H1 (cell line): ENCODE data around the gene CEND1. TPM values are rescaled to one million over a fixed set of nuclear protein-coding genes. Genes with fewer than 3 reads are reported as not detected.

Experiments
- CTCF ChIA-PET: fragments of 300-600 bp; sonication (Branson Sonifier 250); formaldehyde crosslinking; loops from one replicate; lab custom pipeline; 2021; ENCODE audit not compliant: partially characterized antibody; lab: Charles Lee
- POLR2A ChIA-PET: fragments of 300-600 bp; sonication (Branson Sonifier 250); formaldehyde crosslinking; loops from one replicate; lab custom pipeline; 2021; ENCODE audit warnings: inconsistent platforms; ENCODE audit not compliant: partially characterized antibody; lab: Charles Lee
- DNase-seq, 2 experiments: peaks; one replicate each; pipeline versions ENCODE4 v3.0.0 to v3.0.0-alpha.2; 2010 to 2022; ENCODE audit warnings: low spot score in 2 of 2, low read depth in 1 of 2, mixed read lengths in 1 of 2
- FAIRE-seq: peaks from 2 replicates; lab custom pipeline; 2011; peaks lifted over from hg19 to GRCh38; lab: Jason Lieb, UNC
- H2AFZ ChIP-seq: 2 replicates; pipeline ENCODE4 v1.8.1; 2012; ENCODE audit warnings: low read length, inconsistent platforms
- H2AK5ac ChIP-seq: 2 replicates; pipeline ENCODE4 v1.6.1; 2013; ENCODE audit warnings: low read depth, low read length
- H2BK120ac ChIP-seq: replicated peaks from 2 replicates; pipeline ENCODE3; 2013; ENCODE audit warnings: low read depth, low read length, inconsistent platforms
- H2BK12ac ChIP-seq: 2 replicates; pipeline ENCODE4 v1.6.1; 2013; ENCODE audit warnings: low read depth, low read length
- H2BK15ac ChIP-seq: 2 replicates; pipeline ENCODE4 v1.6.1; 2013; ENCODE audit warnings: low read length
- H2BK20ac ChIP-seq: 2 replicates; pipeline ENCODE4 v1.6.1; 2013; ENCODE audit warnings: low read length
- H2BK5ac ChIP-seq: 2 replicates; pipeline ENCODE4 v1.6.1; 2013; ENCODE audit warnings: low read depth, low read length
- H3K14ac ChIP-seq: 2 replicates; pipeline ENCODE4 v1.6.1; 2013; ENCODE audit warnings: inconsistent platforms; ENCODE audit not compliant: insufficient read length
- H3K18ac ChIP-seq: 2 replicates; pipeline ENCODE4 v1.6.1; 2013; ENCODE audit warnings: low read length; ENCODE audit errors: extremely low read depth
- H3K23ac ChIP-seq: 2 replicates; pipeline ENCODE4 v1.6.1; 2013; ENCODE audit warnings: inconsistent platforms; ENCODE audit not compliant: insufficient read length
- H3K23me2 ChIP-seq: 2 replicates; pipeline ENCODE4 v1.6.1; 2013; ENCODE audit warnings: low read depth, low read length
- H3K27ac ChIP-seq: 2 replicates; pipeline ENCODE4 v1.6.1; 2011; ENCODE audit warnings: low read depth, low read length, inconsistent platforms
- H3K27me3 ChIP-seq, 4 experiments: replicated peaks in 1 of 4; 1 replicate in 1 of 4; 2 replicates in 3 of 4; pipeline versions ENCODE4 v1.6.1 to v1.8.1; 2011 to 2013; ENCODE audit warnings: low read length in 3 of 4, mild to moderate bottlenecking in 3 of 4, inconsistent platforms in 2 of 4, mixed read lengths in 2 of 4, moderate library complexity in 1 of 4; ENCODE audit not compliant: control insufficient read depth in 3 of 4, insufficient read depth in 3 of 4; ENCODE audit errors: extremely low read depth in 1 of 4
- H3K36me3 ChIP-seq, 4 experiments: 2 replicates each; pipeline versions ENCODE4 v1.6.1 to v1.8.1; 2011 to 2013; ENCODE audit warnings: mild to moderate bottlenecking in 4 of 4, low read length in 3 of 4, moderate library complexity in 2 of 4, control low read depth in 1 of 4, inconsistent platforms in 1 of 4; ENCODE audit not compliant: insufficient read depth in 4 of 4, control insufficient read depth in 2 of 4
- H3K4ac ChIP-seq: replicated peaks from 2 replicates; pipeline ENCODE3; 2013; ENCODE audit warnings: low read length, low read depth, mixed read lengths, inconsistent platforms; ENCODE audit not compliant: insufficient read length
- H3K4me1 ChIP-seq, 4 experiments: replicated peaks in 1 of 4; 1 replicate in 1 of 4; 2 replicates in 3 of 4; pipeline versions ENCODE4 v1.6.1 to v1.8.1; 2011 to 2013; ENCODE audit warnings: low read length in 3 of 4, inconsistent platforms in 2 of 4, mixed read lengths in 1 of 4; ENCODE audit not compliant: insufficient read depth in 4 of 4, control insufficient read depth in 3 of 4
- H3K4me2 ChIP-seq, 2 experiments: 2 replicates each; pipeline versions ENCODE4 v1.6.1 to v1.8.1; 2011 to 2013; ENCODE audit warnings: low read depth in 2 of 2, low read length in 2 of 2, control low read depth in 1 of 2, inconsistent platforms in 1 of 2, mild to moderate bottlenecking in 1 of 2; ENCODE audit not compliant: insufficient read depth in 1 of 2
- H3K4me3 ChIP-seq, 4 experiments: fragments of 200-600, 300-600 bp in 1 of 4; sonication (generic), shearing (Covaris generic), sonication (Bioruptor Twin) in 1 of 4; 2 replicates each; pipeline versions ENCODE4 v1.5.1 to v1.8.1; 2011 to 2016; ENCODE audit warnings: low read length in 4 of 4, low read depth in 3 of 4, control low read depth in 2 of 4, inconsistent platforms in 2 of 4, mild to moderate bottlenecking in 2 of 4, mixed read lengths in 1 of 4, moderate library complexity in 1 of 4; ENCODE audit not compliant: insufficient read depth in 2 of 4; ENCODE audit errors: extremely low read depth in 1 of 4
- H3K56ac ChIP-seq: replicated peaks from 2 replicates; pipeline ENCODE3; 2013; ENCODE audit warnings: low read depth, mild to moderate bottlenecking, mixed read lengths, low read length, inconsistent platforms; ENCODE audit not compliant: insufficient read length
- H3K79me1 ChIP-seq: 2 replicates; pipeline ENCODE4 v1.6.1; 2013; ENCODE audit warnings: low read depth, low read length, control low read depth
- H3K79me2 ChIP-seq, 2 experiments: 2 replicates each; pipeline versions ENCODE4 v1.6.1 to v1.8.1; 2012 to 2013; ENCODE audit warnings: low read length in 2 of 2, mild to moderate bottlenecking in 2 of 2, inconsistent platforms in 1 of 2; ENCODE audit not compliant: insufficient read depth in 2 of 2, control insufficient read depth in 1 of 2
- H3K9ac ChIP-seq, 4 experiments: replicated peaks in 1 of 4; 1 replicate in 1 of 4; 2 replicates in 3 of 4; pipeline versions ENCODE4 v1.6.1 to v1.8.1; 2011 to 2013; ENCODE audit warnings: low read depth in 3 of 4, low read length in 3 of 4, control low read depth in 2 of 4, mild to moderate bottlenecking in 2 of 4, moderate library complexity in 2 of 4, inconsistent platforms in 1 of 4; ENCODE audit errors: extremely low read depth in 1 of 4
- H3K9me3 ChIP-seq, 2 experiments: 2 replicates each; pipeline versions ENCODE4 v1.6.1 to v1.8.1; 2012 to 2013; ENCODE audit warnings: mild to moderate bottlenecking in 2 of 2, moderate library complexity in 2 of 2, control low read depth in 1 of 2, inconsistent platforms in 1 of 2, low read depth in 1 of 2, low read length in 1 of 2, mixed read lengths in 1 of 2; ENCODE audit not compliant: insufficient read depth in 2 of 2
- H4K20me1 ChIP-seq, 2 experiments: replicated peaks in 1 of 2; 2 replicates each; pipeline versions ENCODE3 to v1.8.1; 2011 to 2013; ENCODE audit warnings: inconsistent platforms in 2 of 2, low read length in 2 of 2, mild to moderate bottlenecking in 1 of 2; ENCODE audit not compliant: insufficient read depth in 2 of 2, control insufficient read depth in 1 of 2
- H4K5ac ChIP-seq: 2 replicates; pipeline ENCODE4 v1.6.1; 2013; ENCODE audit warnings: low read length, low read depth, mixed read lengths, inconsistent platforms; ENCODE audit not compliant: insufficient read length
- H4K8ac ChIP-seq: 2 replicates; pipeline ENCODE4 v1.8.0; 2013; ENCODE audit warnings: mild to moderate bottlenecking, moderate library complexity, low read length, inconsistent platforms; ENCODE audit not compliant: insufficient read depth; ENCODE audit errors: extremely low read depth
- H4K91ac ChIP-seq: replicated peaks from 2 replicates; pipeline ENCODE3; 2013; ENCODE audit warnings: low read length, mixed read lengths, inconsistent platforms; ENCODE audit not compliant: insufficient read length
- CBX8 ChIP-seq: fragments of 300-800, 300-1000 bp; sonication (generic); IDR thresholded peaks from 2 replicates; pipeline ENCODE4 v1.7.1; 2016; ENCODE audit warnings: low read depth, low read length, borderline replicate concordance
- CEBPB ChIP-seq: IDR thresholded peaks from 2 replicates; pipeline ENCODE4 v1.6.1; 2012; ENCODE audit warnings: low read depth, low read length
- CTBP2 ChIP-seq: IDR thresholded peaks from 2 replicates; pipeline ENCODE4 v1.7.0; 2011; ENCODE audit warnings: borderline replicate concordance, mild to moderate bottlenecking, moderate library complexity, mixed read lengths, low read length; ENCODE audit not compliant: insufficient read depth, insufficient read length
- MAFK ChIP-seq: IDR thresholded peaks from 2 replicates; pipeline ENCODE4 v1.6.1; 2012; ENCODE audit warnings: low read depth, mild to moderate bottlenecking, improper control_type of control experiment, low read length
- NRF1 ChIP-seq: IDR thresholded peaks from 2 replicates; pipeline ENCODE4 v1.6.1; 2011; ENCODE audit warnings: mild to moderate bottlenecking, low read depth, low read length, improper control_type of control experiment
- PHF8 ChIP-seq: fragments of 200-600 bp; sonication (generic); conservative IDR thresholded peaks from 2 replicates; pipeline ENCODE4 v1.7.1; 2012; ENCODE audit warnings: low read depth, mild to moderate bottlenecking, inconsistent platforms, low read length, moderate library complexity
- POU5F1 ChIP-seq: IDR thresholded peaks from 2 replicates; pipeline ENCODE4 v1.6.1; 2011; ENCODE audit warnings: low read depth, mild to moderate bottlenecking, low read length, moderate library complexity
- RBBP5 ChIP-seq: IDR thresholded peaks from 2 replicates; pipeline ENCODE4 v1.7.1; 2012; ENCODE audit warnings: low read depth, mild to moderate bottlenecking, inconsistent platforms, low read length, moderate library complexity, borderline replicate concordance
- RXRA ChIP-seq: IDR thresholded peaks from 2 replicates; pipeline ENCODE4 v1.6.1; 2011; ENCODE audit warnings: low read depth, mild to moderate bottlenecking, low read length, moderate library complexity; ENCODE audit not compliant: insufficient read depth
- SIX5 ChIP-seq: IDR thresholded peaks from 2 replicates; pipeline ENCODE4 v1.6.1; 2011; ENCODE audit warnings: mild to moderate bottlenecking, low read depth, low read length
- SRF ChIP-seq: IDR thresholded peaks from 2 replicates; pipeline ENCODE4 v1.6.1; 2011; ENCODE audit warnings: mild to moderate bottlenecking, low read depth, low read length, moderate library complexity
- YY1 ChIP-seq: IDR thresholded peaks from 2 replicates; pipeline ENCODE4 v1.6.1; 2011; ENCODE audit warnings: low read depth, mild to moderate bottlenecking, low read length
- WGBS, 2 experiments: shearing (Covaris generic) in 1 of 2; methylation state at CpG; one replicate each; pipeline versions ENCODE4 v1.1.6 to v1.1.7; 2013 to 2015; ENCODE audit warnings: low lambda C conversion rate in 2 of 2, mixed read lengths in 2 of 2, inconsistent platforms in 1 of 2, low coverage in 1 of 2, missing lambda C conversion rate in 1 of 2; ENCODE audit not compliant: insufficient replicate concordance in 2 of 2, insufficient coverage in 1 of 2, insufficient read length in 1 of 2; ENCODE audit errors: extremely low coverage in 1 of 2, missing lambda C conversion rate in 1 of 2; 5-methylcytosine and 5-hydroxymethylcytosine counted together
- polyA plus RNA-seq, 7 experiments: library from polyadenylated mRNA; depleted of rRNA in 3 of 7; stranded (reverse) in 5 of 7; unstranded in 2 of 7; fragments of >200 nt in 5 of 7; fragments of 200-250 nt in 2 of 7; gene quantifications; 1 replicate in 5 of 7; 2 replicates in 1 of 7; 4 replicates in 1 of 7; pipeline versions ENCODE4 v1.2.1 to v1.2.3, GENCODE V29; 2011 to 2013; ENCODE audit warnings: missing spikeins in 2 of 7, mixed read lengths in 2 of 7
- total RNA-seq: library from RNA; stranded (reverse); fragmentation: NEBNext Ultra II Directional; extraction: Animal tissue kit (Norgen Biotek cat#: 25700); gene quantifications from 2 replicates; pipeline ENCODE4 v1.2.1, GENCODE V29; 2021

The CEND1 gene
- total and polyA plus RNA-seq, 2 of the 8 experiments (the other 6 are each of a cell fraction or from before 2014, with no cell fraction given): 0.82 to 5.0 TPM

DNA sequence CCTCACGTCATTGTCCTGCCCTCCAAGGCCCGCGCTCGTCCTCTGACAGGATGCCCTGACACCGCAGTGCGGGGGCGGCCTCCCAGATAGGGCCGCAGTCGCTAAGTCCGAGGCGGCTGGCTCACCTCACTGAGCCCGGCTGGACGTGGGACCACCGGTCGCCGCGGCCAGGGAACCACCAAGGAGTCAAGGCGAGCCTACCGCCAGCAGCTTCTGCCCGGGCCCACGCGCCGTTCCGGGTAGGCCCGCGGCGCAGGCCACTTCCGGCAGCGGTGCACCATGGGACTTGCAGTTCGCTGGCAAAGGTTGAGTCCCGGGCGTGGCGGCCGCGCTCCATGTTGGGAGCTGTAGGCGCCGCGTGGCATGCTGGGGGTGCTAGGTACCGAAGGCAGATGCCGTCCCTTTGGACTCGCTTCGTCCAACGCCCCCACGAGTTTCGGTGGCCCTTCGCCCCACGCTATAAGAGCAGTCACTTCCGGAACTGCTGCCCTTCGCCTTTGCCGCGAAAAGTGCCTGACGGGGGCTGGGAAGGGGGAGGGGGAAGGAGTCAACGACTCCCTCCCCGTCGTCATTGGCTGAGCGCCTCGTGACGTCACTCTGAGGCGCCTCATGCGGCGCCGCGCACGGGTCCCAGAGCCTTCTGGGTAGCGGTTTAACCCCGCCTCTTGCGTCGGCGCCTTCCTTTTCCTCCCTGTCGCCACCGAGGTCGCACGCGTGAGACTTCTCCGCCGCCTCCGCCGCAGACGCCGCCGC, 19.6 kb upstream of the CEND1 start, which contains the start of gene RPLP2:
RPLP2 (plus strand) TSS at position 681 of the 753 bp plus-strand sequence. CDS start 268 bp downstream, outside the sequence.
- H3K79me1 ChIP-seq: no peaks in the 10 kb centered on the region
- no peak for TF ChIP-seq MAFK
- TF ChIP-seq NRF1: no peak
- no peak for TF ChIP-seq POU5F1
- no peak for TF ChIP-seq RXRA
- TF ChIP-seq SIX5: peak; percentile 66
- peak; percentile 83 for TF ChIP-seq SRF
- TF ChIP-seq CBX8: no peak
- peak; percentile 91 for TF ChIP-seq RBBP5
- TF ChIP-seq YY1: peak; percentile 83
- TF ChIP-seq CEBPB: no peak
- TF ChIP-seq PHF8: peak; percentile 82
- no peak for TF ChIP-seq CTBP2

More for the DNA sequence above, 19.6 kb upstream of the CEND1 start, which contains the start of gene RPLP2:
- peak within 1 kb of the TSS; percentile 66 to 100 (median 90) for H3K4me3 ChIP-seq
- peaks cover 11% of the 10 kb centered on the region; the same call in 1 of the 2 replicates for H3K23me2 ChIP-seq
- peak within 1 kb of the TSS; percentile 100 for H2BK12ac ChIP-seq
- peaks cover 0 to 10% (median 3%) of the 10 kb centered on the region in 4 experiments; a peak in 4 of 7 replicates for H3K4me1 ChIP-seq
- WGBS, 2 experiments: 2% methylated on average over 54 of the region's 81 CpGs; no CpG with 5 or more reads in 1 of the 2 experiments
- no peak within 1 kb of the TSS for H3K14ac ChIP-seq
- H3K36me3 ChIP-seq: peaks cover 16 to 29% (median 26%) of the 10 kb centered on the region in 4 experiments
- peak within 1 kb of the TSS; percentile 100 for H3K18ac ChIP-seq
- peak; percentile 80 to 100 for DNase-seq
- ChIA-PET POLR2A (interaction anchor here (0.5 to 53.0 kb wide), 18 partner anchors 11 to 515 kb away, joined by 3 to 1917 read pairs (median 4); partner anchors contain the start of genes CD151, CEND1, CRACR2B and GATD1), CTCF (interaction anchor here (1.6 kb wide), 1 partner anchor 20 kb away, joined by 3 read pairs; no protein-coding TSS in a partner anchor)
- H4K91ac ChIP-seq: peak within 1 kb of the TSS; percentile 99
- H4K5ac ChIP-seq: peak within 1 kb of the TSS; percentile 100
- H3K9me3 ChIP-seq: no peaks in the 10 kb centered on the region
- H2AFZ ChIP-seq: peak within 1 kb of the TSS; percentile 96; the same call in 1 of the 2 replicates
- H2BK20ac ChIP-seq: peak within 1 kb of the TSS; percentile 92; the same call in 1 of the 2 replicates
- H3K4ac ChIP-seq: peak within 1 kb of the TSS; percentile 86
- H2BK5ac ChIP-seq: peak within 1 kb of the TSS; percentile 100
- H3K79me2 ChIP-seq: peaks cover 7 to 32% of the 10 kb centered on the region in 2 experiments; a peak in 3 of 4 replicates
- peak within 1 kb of the TSS; percentile 99 for H3K27ac ChIP-seq
- peak within 1 kb of the TSS; percentile 100 for H4K8ac ChIP-seq
- peak within 1 kb of the TSS; percentile 99 for H2BK15ac ChIP-seq
- peak within 1 kb of the TSS; percentile 53; the same call in 1 of the 2 replicates for H2AK5ac ChIP-seq
- H3K9ac ChIP-seq: peak within 1 kb of the TSS; percentile 82 to 99 (median 97)
- H3K56ac ChIP-seq: peak within 1 kb of the TSS; percentile 99
- no peaks in the 10 kb centered on the region for H3K27me3 ChIP-seq
- peaks cover 10 to 20% of the 10 kb centered on the region in 2 experiments for H4K20me1 ChIP-seq
- FAIRE-seq: no peak
- no peak within 1 kb of the TSS for H3K23ac ChIP-seq
- peak within 1 kb of the TSS; percentile 98 for H2BK120ac ChIP-seq
- peak within 1 kb of the TSS; percentile 91 to 92 for H3K4me2 ChIP-seq
